Measurements from ENCODE around the gene STYK1.
"Not testable (repeated sequence)": the region's sequence is repeated elsewhere in the genome, so short reads cannot be mapped to it uniquely, and the experiment has no call there.

STYK1 gene

GRCh38 chr12:10664499-10664898 lies 9.4 kb downstream of the STYK1 start:
- no peak for TF ChIP-seq CTCF (conservative IDR thresholded peaks at IDR 0.05; ENCODE audit: low read depth, low read length)
- H3K4me3 ChIP-seq (ENCODE audit: low read length) = no peak overlapping the region
- DNase-seq (ENCODE audit: low read depth) = no peak

- TF ChIP-seq CTCF (conservative IDR thresholded peaks at IDR 0.05; ENCODE audit: low read depth, low read length) = no peak
- no peak overlapping the region for H3K4me3 ChIP-seq (ENCODE audit: low read length)
- DNase-seq (ENCODE audit: low read depth) = no peak
Observed at GRCh38 chr12:10663869-10664268, 10.0 kb downstream of the STYK1 start.

GRCh38 chr12:10661338-10661737 lies 12.5 kb downstream of the STYK1 start:
- H3K4me3 ChIP-seq (ENCODE audit: low read length) = no peak overlapping the region
- no peak for TF ChIP-seq CTCF (conservative IDR thresholded peaks at IDR 0.05; ENCODE audit: low read depth, low read length)
- no peak for DNase-seq (ENCODE audit: low read depth)

- no peak for DNase-seq (ENCODE audit: low read depth)
- H3K4me3 ChIP-seq (ENCODE audit: low read length) = no peak overlapping the region
- no peak for TF ChIP-seq CTCF (conservative IDR thresholded peaks at IDR 0.05; ENCODE audit: low read depth, low read length)
Observed at GRCh38 chr12:10654003-10654402, 19.8 kb downstream of the STYK1 start.

- TF ChIP-seq CTCF (conservative IDR thresholded peaks at IDR 0.05; ENCODE audit: low read depth, low read length) = no peak
- no peak for DNase-seq (ENCODE audit: low read depth)
- H3K4me3 ChIP-seq (ENCODE audit: low read length) = no peak overlapping the region
Observed at GRCh38 chr12:10652192-10652591, 21.7 kb downstream of the STYK1 start.

- DNase-seq (ENCODE audit: low read depth); H3K4me3 ChIP-seq (ENCODE audit: low read length): not testable (repeated sequence)
Observed at GRCh38 chr12:10646576-10646975, 27.3 kb downstream of the STYK1 start.

- no peak for TF ChIP-seq CTCF (conservative IDR thresholded peaks at IDR 0.05; ENCODE audit: low read depth, low read length)
- no peak for DNase-seq (ENCODE audit: low read depth)
- no peak overlapping the region for H3K4me3 ChIP-seq (ENCODE audit: low read length)
Observed at GRCh38 chr12:10645910-10646309, 27.9 kb downstream of the STYK1 start.

Measured in retinal pigment epithelial cell (primary cell).